Ascending aorta (tissue), 2 donors: ENCODE measurements around the gene MCU. TPM values are rescaled to one million over a fixed set of nuclear protein-coding genes. Genes with fewer than 3 reads are reported as not detected.

Source experiments
- DNase-seq, 2 donors: peaks; one replicate each; pipeline ENCODE4 v3.0.0-alpha.2; 2019; ENCODE audit warnings: low spot score in 2 of 2
- H3K27ac ChIP-seq, 2 donors: fragments of 200-600 bp; sonication (generic); one replicate each; pipeline ENCODE4 v1.5.1; 2016 to 2017; ENCODE audit warnings: mild to moderate bottlenecking in 1 of 2
- H3K27me3 ChIP-seq: fragments of 200-600 bp; sonication (generic); one replicate; pipeline ENCODE4 v1.5.1; 2017
- H3K36me3 ChIP-seq, 2 donors: fragments of 200-600 bp; sonication (generic); one replicate each; pipeline ENCODE4 v1.5.1; 2016
- H3K4me1 ChIP-seq, 2 donors: fragments of 200-600 bp; sonication (generic); one replicate each; pipeline ENCODE4 v1.5.1; 2016 to 2017; ENCODE audit warnings: mild to moderate bottlenecking in 1 of 2
- H3K4me3 ChIP-seq, 2 donors: fragments of 200-600 bp; sonication (generic); one replicate each; pipeline ENCODE4 v1.5.1; 2016 to 2017; ENCODE audit warnings: mild to moderate bottlenecking in 1 of 2
- H3K9me3 ChIP-seq, 2 donors: fragments of 200-600 bp; sonication (generic); one replicate each; pipeline ENCODE4 v1.5.1; 2016
- intact Hi-C: fragments of 100-400 bp; cut with DNase I; formaldehyde crosslinking; loops from one replicate; pipeline ENCODE4 v1.15.1; 2023
- total RNA-seq: library from RNA; depleted of rRNA; stranded (reverse); fragments of >200 nt; gene quantifications from one replicate; pipeline ENCODE4 v1.1.0, GENCODE V29; 2016
- TF ChIP-seq, protein P1 (sequence below), 3 experiments: fragments of 200-600 bp in 2 of 3; fragments of 450-650 bp in 1 of 3; sonication (generic) in 2 of 3; IDR thresholded peaks; one replicate each; pipeline ENCODE4 v1.5.1; 2016 to 2019; ENCODE audit warnings: antibody characterized with exemption in 3 of 3, mild to moderate bottlenecking in 1 of 3, moderate library complexity in 1 of 3

MCU gene
- total RNA-seq, 1 donor from 2014 or later, result 22.0 TPM

DNA sequence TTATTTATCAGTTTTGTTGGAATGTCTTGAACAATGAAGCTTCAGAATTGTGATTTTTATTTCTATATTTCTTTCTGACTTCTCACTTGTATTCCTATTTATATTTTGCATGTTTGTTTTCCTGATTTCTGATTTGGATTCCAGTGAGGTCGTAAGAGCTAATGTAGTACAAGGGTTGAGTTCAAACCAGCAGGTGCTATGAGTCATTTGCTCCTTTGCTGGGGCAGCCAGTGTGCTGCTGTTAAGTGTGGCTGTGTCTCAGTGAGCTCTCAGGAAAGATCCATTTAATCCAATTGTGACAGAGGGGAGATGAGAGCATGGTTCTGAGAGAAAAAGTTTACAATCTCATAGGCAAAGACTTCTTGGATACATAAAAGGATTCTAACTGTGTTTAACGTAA is 48.6 kb downstream of the MCU start:
- intact Hi-C loops, result no loop called here
- TF ChIP-seq, protein P1, sequence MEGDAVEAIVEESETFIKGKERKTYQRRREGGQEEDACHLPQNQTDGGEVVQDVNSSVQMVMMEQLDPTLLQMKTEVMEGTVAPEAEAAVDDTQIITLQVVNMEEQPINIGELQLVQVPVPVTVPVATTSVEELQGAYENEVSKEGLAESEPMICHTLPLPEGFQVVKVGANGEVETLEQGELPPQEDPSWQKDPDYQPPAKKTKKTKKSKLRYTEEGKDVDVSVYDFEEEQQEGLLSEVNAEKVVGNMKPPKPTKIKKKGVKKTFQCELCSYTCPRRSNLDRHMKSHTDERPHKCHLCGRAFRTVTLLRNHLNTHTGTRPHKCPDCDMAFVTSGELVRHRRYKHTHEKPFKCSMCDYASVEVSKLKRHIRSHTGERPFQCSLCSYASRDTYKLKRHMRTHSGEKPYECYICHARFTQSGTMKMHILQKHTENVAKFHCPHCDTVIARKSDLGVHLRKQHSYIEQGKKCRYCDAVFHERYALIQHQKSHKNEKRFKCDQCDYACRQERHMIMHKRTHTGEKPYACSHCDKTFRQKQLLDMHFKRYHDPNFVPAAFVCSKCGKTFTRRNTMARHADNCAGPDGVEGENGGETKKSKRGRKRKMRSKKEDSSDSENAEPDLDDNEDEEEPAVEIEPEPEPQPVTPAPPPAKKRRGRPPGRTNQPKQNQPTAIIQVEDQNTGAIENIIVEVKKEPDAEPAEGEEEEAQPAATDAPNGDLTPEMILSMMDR (IDR thresholded peaks at IDR 0.05), result no peak
- Histone ChIP-seq H3K27me3 (no peaks in the 10 kb centered on the region), H3K9me3 (no peaks in the 10 kb centered on the region), H3K27ac (peak overlapping the region; percentile 44 to 59), H3K4me3 (no peak overlapping the region), H3K36me3 (no peaks in the 10 kb centered on the region), H3K4me1 (peaks cover 14 to 35% of the 10 kb centered on the region in 2 donors)
- DNase-seq, result no peak

DNA sequence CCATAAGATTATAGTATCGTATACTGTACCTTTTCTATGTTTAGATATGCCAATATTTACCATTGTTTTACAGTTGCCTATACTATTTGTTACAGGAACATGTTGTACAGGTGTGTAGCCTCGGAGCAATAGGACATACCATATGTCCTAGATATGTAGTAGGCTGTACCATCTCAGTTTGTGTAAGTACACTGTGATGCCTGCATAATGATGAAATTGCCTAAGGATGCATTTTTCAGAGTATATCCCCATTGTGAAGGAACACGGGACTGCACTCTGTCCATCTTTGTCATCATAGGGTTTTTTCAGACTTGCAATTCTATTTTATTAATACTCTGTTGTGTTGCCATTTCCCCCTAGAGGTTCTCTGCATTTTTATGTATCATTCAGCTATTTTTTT is 50.1 kb downstream of the MCU start:
- no peak overlapping the region for H3K27ac ChIP-seq
- TF ChIP-seq, protein P1 (IDR thresholded peaks at IDR 0.05), result no peak
- DNase-seq, result no peak
- H3K4me3 ChIP-seq, result no peak overlapping the region
- peaks cover 9 to 45% of the 10 kb centered on the region in 2 donors for H3K4me1 ChIP-seq
- no peaks in the 10 kb centered on the region for H3K9me3 ChIP-seq
- no peaks in the 10 kb centered on the region for H3K27me3 ChIP-seq
- intact Hi-C loops, result no loop called here
- no peaks in the 10 kb centered on the region for H3K36me3 ChIP-seq

DNA sequence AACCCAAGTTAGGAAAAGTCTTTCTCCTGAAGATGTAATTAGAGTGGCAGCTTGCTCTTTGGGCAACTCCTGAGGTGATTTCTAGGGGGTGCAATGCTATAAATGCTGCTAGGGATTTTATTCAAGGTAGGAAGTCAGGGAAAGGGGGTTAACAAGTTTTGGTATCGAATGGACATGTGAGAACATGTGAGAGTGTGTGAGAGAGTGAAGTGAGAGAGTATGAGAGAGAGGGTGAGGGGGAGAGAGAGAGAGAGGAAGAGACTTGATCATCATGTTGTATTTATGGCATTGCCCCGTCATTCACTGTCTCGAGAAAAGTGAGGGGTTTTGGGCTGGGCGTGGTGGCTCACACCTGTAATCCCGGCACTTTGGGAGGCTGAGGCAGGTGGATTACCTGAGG is 50.9 kb downstream of the MCU start:
- no peak overlapping the region for H3K4me3 ChIP-seq
- H3K27me3 ChIP-seq, result no peaks in the 10 kb centered on the region
- H3K27ac ChIP-seq, result no peak overlapping the region
- intact Hi-C loops, result no loop called here
- no peak for DNase-seq
- no peaks in the 10 kb centered on the region for H3K9me3 ChIP-seq
- TF ChIP-seq, protein P1 (IDR thresholded peaks at IDR 0.05), result no peak
- H3K36me3 ChIP-seq, result no peaks in the 10 kb centered on the region
- H3K4me1 ChIP-seq, result peaks cover 9 to 44% of the 10 kb centered on the region in 2 donors

DNA sequence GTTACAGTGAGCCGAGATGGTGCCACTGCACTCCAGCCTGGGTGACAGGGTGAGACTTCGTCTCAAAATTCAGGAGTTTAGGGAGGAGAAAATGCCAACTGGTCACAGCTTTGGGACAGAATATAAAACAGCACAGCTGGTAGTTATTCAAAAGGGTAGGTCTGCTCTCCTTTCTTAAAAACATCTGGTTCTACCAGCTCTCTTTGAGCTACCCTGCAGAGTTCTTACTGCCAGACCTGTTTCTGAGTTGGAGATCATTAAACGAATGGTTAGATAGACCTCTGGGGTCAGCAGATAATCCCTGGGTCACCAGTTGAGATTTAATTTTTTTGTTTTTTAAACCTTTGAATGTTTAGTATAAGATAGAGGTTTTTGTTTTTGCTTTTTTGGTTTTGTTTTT is 52.6 kb downstream of the MCU start:
- Histone ChIP-seq H3K9me3 (no peaks in the 10 kb centered on the region), H3K27me3 (no peaks in the 10 kb centered on the region), H3K36me3 (no peaks in the 10 kb centered on the region), H3K4me3 (peak overlapping the region in 1 of 2 donors; percentile 47), H3K4me1 (peaks cover 4 to 38% of the 10 kb centered on the region in 2 donors), H3K27ac (peak overlapping the region; percentile 56 to 60)
- TF ChIP-seq, protein P1 (IDR thresholded peaks at IDR 0.05), result no peak
- DNase-seq, result no peak
- intact Hi-C loops, result no loop called here

DNA sequence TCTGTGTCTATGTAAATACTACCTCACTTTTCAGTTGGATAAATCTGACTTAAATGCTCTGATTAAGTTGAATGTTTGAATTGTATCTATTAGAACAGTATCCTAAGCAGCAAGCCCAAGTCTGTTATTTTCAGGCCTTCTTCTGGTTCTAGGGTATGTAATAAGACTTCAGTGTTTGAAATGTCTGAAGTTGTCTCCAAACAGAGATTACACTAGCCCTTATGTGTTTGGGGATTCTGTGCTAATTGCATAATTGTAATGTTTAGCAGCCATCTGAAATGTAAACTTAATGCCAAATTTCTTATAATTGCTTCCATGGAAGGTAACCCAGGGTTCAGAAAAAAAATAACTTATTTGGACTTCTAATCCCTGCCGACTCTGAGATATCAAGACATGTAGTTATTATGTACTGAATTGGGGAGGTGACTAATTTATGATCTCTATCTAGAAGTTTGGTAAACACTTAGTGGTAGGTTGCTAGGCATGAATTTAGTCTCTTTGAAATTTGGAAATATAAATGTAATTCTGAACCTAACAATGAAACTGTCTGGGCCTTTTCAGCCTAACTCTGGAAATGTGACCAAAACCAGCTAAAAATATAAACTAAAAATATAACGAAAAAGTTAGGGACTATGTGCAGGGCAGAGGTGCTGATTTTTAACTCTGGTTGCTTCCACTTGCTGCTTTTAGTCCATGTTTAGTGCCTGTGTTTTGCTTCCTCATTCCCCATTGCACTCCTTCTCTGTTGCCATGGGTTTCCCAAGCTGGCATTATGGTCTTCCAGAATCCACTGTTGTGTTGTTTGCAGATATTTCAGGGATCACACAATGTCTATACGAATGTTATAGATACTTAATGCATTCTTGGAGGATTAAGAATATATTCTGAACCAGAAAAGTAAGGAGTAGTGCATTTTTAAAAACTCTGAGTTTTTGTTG is 54.8 kb downstream of the MCU start:
- H3K27ac ChIP-seq, result peak overlapping the region in 1 of 2 donors; percentile 34
- H3K9me3 ChIP-seq, result no peaks in the 10 kb centered on the region
- no peaks in the 10 kb centered on the region for H3K27me3 ChIP-seq
- H3K4me1 ChIP-seq, result peaks cover 0 to 27% of the 10 kb centered on the region in 2 donors
- peak overlapping the region in 1 of 2 donors; percentile 11 for H3K4me3 ChIP-seq
- intact Hi-C loops, result no loop called here
- TF ChIP-seq, protein P1 (IDR thresholded peaks at IDR 0.05), result no peak
- H3K36me3 ChIP-seq, result no peaks in the 10 kb centered on the region
- DNase-seq, result no peak
